MCF 10A (cell line): ENCODE data around the gene GOLGA5. TPM values are rescaled to one million over a fixed set of nuclear protein-coding genes. Genes with fewer than 3 reads are reported as not detected.
"Not testable (repeated sequence)": the region's sequence is repeated elsewhere in the genome, so short reads cannot be mapped to it uniquely, and the experiment has no call there.

Source experiments
- Bru-seq: library from RNA; stranded (reverse); fragments of 400-500 nt; gene quantifications from one replicate; lab custom pipeline; 2021; lab: Mats Ljungman, UMichigan
- BruChase-seq, 2 experiments: library from RNA; stranded (reverse); fragments of 400-500 nt; gene quantifications; one replicate each; lab custom pipeline; 2021; lab: Mats Ljungman, UMichigan
- BruUV-seq: library from RNA; stranded (reverse); fragments of 400-500 nt; replicated peaks from 2 replicates; lab custom pipeline; 2021; lab: Mats Ljungman, UMichigan
- CTCF ChIA-PET: fragments of 300-600 bp; sonication (Branson Sonifier 250); formaldehyde crosslinking; extraction: SDS; loops from one replicate; lab custom pipeline; 2021; ENCODE audit warnings: antibody characterized with exemption, inconsistent platforms; lab: Yijun Ruan, JAX
- POLR2A ChIA-PET: fragments of 300-600, 350-650 bp; sonication (Branson Sonifier 250); formaldehyde crosslinking; extraction: SDS; loops from one replicate; lab custom pipeline; 2020; ENCODE audit warnings: antibody characterized with exemption, inconsistent platforms; lab: Yijun Ruan, JAX
- DNase-seq: peaks from one replicate; pipeline ENCODE4 v3.0.0-alpha.2; 2018; ENCODE audit not compliant: unreplicated experiment
- H3K27ac Mint-ChIP-seq: one replicate; pipeline ENCODE4 v1.8.0; 2022; ENCODE audit warnings: mild to moderate bottlenecking, low read depth, mixed read lengths; ENCODE audit not compliant: unreplicated experiment
- H3K27me3 Mint-ChIP-seq: one replicate; pipeline ENCODE4 v1.8.0; 2022; ENCODE audit warnings: mixed read lengths; ENCODE audit not compliant: insufficient read depth, unreplicated experiment
- H3K36me3 Mint-ChIP-seq: one replicate; pipeline ENCODE4 v1.8.0; 2022; ENCODE audit warnings: mild to moderate bottlenecking, moderate library complexity, mixed read lengths; ENCODE audit not compliant: insufficient read depth, unreplicated experiment
- H3K4me1 Mint-ChIP-seq: one replicate; pipeline ENCODE4 v1.8.0; 2022; ENCODE audit warnings: mixed read lengths; ENCODE audit not compliant: insufficient read depth, unreplicated experiment
- H3K4me3 Mint-ChIP-seq: one replicate; pipeline ENCODE4 v1.8.0; 2022; ENCODE audit warnings: mild to moderate bottlenecking, moderate library complexity, mixed read lengths; ENCODE audit not compliant: unreplicated experiment
- H3K9me3 Mint-ChIP-seq: one replicate; pipeline ENCODE4 v1.8.0; 2022; ENCODE audit warnings: mixed read lengths; ENCODE audit not compliant: unreplicated experiment
- intact Hi-C: fragments of 100-400 bp; cut with micrococcal nuclease; formaldehyde crosslinking; loops from 2 replicates; pipeline ENCODE4 v1.14.1; 2022
- long read RNA-seq: library from polyadenylated mRNA; stranded (forward); transcript quantifications from one replicate; pipeline ENCODE4 v2.0.0, GENCODE V29; 2022
- total RNA-seq: library from RNA; stranded (reverse); gene quantifications from 2 replicates; pipeline ENCODE4 v1.2.3, GENCODE V29; 2022
- TF ChIP-seq, protein P1 (sequence below): fragments of 200-600 bp; IDR thresholded peaks from one replicate; pipeline ENCODE4 v1.8.0; 2022; ENCODE audit warnings: antibody characterized with exemption, mild to moderate bottlenecking; ENCODE audit not compliant: unreplicated experiment

The GOLGA5 gene, protein sequence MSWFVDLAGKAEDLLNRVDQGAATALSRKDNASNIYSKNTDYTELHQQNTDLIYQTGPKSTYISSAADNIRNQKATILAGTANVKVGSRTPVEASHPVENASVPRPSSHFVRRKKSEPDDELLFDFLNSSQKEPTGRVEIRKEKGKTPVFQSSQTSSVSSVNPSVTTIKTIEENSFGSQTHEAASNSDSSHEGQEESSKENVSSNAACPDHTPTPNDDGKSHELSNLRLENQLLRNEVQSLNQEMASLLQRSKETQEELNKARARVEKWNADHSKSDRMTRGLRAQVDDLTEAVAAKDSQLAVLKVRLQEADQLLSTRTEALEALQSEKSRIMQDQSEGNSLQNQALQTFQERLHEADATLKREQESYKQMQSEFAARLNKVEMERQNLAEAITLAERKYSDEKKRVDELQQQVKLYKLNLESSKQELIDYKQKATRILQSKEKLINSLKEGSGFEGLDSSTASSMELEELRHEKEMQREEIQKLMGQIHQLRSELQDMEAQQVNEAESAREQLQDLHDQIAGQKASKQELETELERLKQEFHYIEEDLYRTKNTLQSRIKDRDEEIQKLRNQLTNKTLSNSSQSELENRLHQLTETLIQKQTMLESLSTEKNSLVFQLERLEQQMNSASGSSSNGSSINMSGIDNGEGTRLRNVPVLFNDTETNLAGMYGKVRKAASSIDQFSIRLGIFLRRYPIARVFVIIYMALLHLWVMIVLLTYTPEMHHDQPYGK
- total RNA-seq (60.6 and 64.8 TPM in 2 replicates), Bru-seq, nascent RNA (percentile 90 among the genes with signal in this experiment), BruChase-seq, experiment 1, labeled RNA remaining after a 6-hour chase (percentile 88 among the genes with signal in this experiment), BruChase-seq, experiment 2, labeled RNA remaining after a 2-hour chase (percentile 88 among the genes with signal in this experiment)
- long read RNA-seq, transcript GOLGA5-201 (13 exons, 2,969 nt), result major isoform, 163 of 199 reads
- long read RNA-seq, partial matches to known transcripts, result 8 of 199 reads
- long read RNA-seq, other reads (novel, unspliced or antisense), result 28 of 199 reads

DNA sequence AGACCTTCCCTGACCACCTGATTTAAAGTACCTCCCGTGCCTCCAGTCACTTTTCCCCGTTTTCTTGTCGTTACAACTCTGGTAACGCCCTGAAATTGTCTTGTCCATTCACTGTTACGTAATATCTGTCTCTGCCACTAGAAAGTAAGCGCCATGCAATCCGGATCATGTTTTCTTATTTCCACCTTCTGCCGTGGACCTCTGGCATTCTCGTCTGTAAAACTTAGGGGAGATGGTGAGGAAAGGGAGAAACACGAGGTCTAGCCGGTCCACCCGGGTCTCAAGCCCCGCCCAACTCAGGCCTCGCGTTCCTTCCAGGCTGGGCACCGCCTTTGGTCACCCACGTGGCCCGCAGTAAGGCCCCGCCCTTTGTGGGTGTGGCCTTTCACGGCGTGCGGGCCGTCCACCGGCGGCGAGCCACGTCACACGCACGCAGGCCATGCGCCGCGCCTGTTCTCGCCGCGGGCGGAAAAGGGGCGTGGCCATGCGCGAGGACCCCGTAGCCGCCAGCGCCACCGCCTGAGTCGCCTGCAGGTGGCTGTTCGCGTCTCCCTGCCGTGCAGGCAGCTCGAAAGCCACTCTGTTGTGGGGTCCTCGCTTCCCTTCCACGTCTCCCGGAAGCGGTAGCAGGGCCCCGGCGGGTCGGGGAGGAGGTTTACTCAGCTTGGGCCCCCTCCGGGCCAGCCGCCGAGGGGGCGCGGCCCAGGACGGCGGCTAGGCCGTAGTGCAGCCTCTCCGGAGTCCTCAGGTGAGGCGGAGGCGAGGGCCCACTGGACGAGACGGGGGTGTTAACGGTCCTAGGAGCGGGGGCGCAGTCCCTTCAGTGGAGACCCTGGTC lies at the start of gene GOLGA5:
GOLGA5 (plus strand) TSS at position 597 of the 838 bp plus-strand sequence. CDS start 3,133 bp downstream, outside the sequence.
- Mint-ChIP-seq H3K27ac (peak within 1 kb of the TSS; percentile 84), H3K4me1 (peaks cover 6% of the 10 kb centered on the region), H3K9me3 (peaks cover 12% of the 10 kb centered on the region), H3K4me3 (peak within 1 kb of the TSS; percentile 76), H3K36me3 (peaks cover 18% of the 10 kb centered on the region), H3K27me3 (no peaks in the 10 kb centered on the region)
- TF ChIP-seq, protein P1, sequence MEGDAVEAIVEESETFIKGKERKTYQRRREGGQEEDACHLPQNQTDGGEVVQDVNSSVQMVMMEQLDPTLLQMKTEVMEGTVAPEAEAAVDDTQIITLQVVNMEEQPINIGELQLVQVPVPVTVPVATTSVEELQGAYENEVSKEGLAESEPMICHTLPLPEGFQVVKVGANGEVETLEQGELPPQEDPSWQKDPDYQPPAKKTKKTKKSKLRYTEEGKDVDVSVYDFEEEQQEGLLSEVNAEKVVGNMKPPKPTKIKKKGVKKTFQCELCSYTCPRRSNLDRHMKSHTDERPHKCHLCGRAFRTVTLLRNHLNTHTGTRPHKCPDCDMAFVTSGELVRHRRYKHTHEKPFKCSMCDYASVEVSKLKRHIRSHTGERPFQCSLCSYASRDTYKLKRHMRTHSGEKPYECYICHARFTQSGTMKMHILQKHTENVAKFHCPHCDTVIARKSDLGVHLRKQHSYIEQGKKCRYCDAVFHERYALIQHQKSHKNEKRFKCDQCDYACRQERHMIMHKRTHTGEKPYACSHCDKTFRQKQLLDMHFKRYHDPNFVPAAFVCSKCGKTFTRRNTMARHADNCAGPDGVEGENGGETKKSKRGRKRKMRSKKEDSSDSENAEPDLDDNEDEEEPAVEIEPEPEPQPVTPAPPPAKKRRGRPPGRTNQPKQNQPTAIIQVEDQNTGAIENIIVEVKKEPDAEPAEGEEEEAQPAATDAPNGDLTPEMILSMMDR, result no peak
- ChIA-PET POLR2A (interaction anchor here (0.5 to 2.2 kb wide), 11 partner anchors 13 to 754 kb away, joined by 3 to 8 read pairs (median 4); partner anchors contain the start of genes ATXN3, CPSF2, LGMN and NDUFB1), CTCF (interaction anchor here (0.7 to 1.0 kb wide), 2 partner anchors 10 to 659 kb away, joined by 3 read pairs; no protein-coding TSS in a partner anchor)
- BruUV-seq, result no TSS peak
- intact Hi-C loops, result no loop called here
- peak; percentile 97 for DNase-seq

DNA sequence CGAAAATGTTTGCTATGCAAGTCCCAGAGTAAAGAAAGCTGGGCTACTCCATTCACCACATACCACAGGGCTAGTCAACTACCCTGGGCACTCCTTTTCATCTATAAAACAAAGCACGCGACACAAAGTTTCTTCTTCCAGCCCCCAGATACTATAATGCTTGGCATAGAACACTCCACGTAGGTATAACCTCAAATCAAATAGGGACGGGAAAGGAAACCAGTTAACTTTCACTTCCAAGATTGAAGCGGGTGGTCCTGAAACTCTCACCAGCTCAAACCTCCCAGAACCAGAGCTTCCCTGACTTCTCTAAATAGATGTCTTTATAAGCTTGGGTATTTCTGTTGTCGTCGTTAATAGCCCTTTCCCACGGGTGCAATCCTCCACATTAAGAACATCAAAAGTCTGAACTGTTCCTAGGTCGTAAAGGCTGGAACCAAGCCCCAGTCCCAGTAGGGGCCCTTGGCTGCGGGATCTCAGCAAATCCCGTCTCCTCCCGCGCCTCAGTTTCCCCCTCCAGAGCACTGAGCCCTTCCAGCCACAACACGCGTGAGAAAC lies 46.3 kb upstream of the GOLGA5 start:
- Mint-ChIP-seq H3K4me3 (peak overlapping the region; percentile 95), H3K36me3 (peaks cover 5% of the 10 kb centered on the region), H3K9me3 (no peaks in the 10 kb centered on the region), H3K4me1 (peaks cover 17% of the 10 kb centered on the region), H3K27me3 (no peaks in the 10 kb centered on the region), H3K27ac (peak overlapping the region; percentile 68)
- TF ChIP-seq, protein P1, result no peak
- CTCF ChIA-PET, result interaction anchor here (0.8 to 1.1 kb wide), 2 partner anchors 14 to 59 kb away, joined by 3 to 5 read pairs; no protein-coding TSS in a partner anchor
- TSS peak; percentile 60 for BruUV-seq
- intact Hi-C loops, result loop anchor here (5.0 kb wide), 1 partner anchor 35 kb away; no protein-coding TSS in a partner anchor
- POLR2A ChIA-PET, result interaction anchor here (0.5 to 2.1 kb wide), 13 partner anchors 11 to 641 kb away, joined by 3 to 12 read pairs (median 4); partner anchors contain the start of genes ATXN3, CPSF2 and NDUFB1
- DNase-seq, result peak; percentile 8

DNA sequence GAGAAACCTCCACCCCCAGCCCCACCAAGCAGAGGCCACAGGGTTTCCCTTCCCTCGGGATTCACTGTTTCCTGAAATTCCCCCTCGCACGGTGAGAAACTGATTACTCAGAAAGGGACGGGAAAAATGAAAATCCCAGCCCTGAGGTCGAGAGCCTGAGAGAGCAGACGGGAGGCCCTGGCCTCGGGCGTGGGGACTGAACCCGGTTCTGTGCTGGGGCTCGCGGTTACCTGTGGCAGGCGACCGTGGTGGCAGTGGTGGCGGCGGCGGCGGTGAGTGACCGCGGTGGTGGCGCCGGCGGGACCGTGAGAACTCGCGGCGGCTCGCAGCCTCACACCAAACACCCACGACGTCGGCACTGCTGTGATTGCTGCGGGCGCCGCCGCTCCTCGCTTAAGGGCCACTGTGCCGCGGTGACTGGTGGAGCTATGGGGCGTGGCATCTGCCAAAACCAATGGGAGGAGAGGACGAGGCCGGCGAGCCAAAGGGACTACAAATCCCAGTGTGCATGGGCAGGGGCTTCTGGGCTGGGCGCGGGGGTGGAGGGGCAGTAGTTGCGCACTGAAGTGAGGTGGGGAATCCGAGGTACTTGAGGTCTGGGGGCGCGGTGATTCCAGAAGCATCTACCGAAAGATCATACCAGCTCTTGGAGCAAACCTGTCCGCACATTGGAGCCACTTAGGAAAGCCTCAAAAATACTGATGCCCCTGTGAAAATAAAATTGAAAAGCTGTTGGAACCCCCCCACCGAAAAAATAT lies 45.7 kb upstream of the GOLGA5 start, which contains the start of gene LGMN:
LGMN (minus strand) TSS at position 369 of the 758 bp plus-strand sequence. CDS start 15,841 bp downstream, outside the sequence.
- CTCF ChIA-PET, result interaction anchor here (0.6 to 1.1 kb wide), 5 partner anchors 15 to 60 kb away, joined by 3 to 5 read pairs (median 3); no protein-coding TSS in a partner anchor
- POLR2A ChIA-PET, result interaction anchor here (0.5 to 2.1 kb wide), 16 partner anchors 9 to 642 kb away, joined by 3 to 12 read pairs (median 4); partner anchors contain the start of gene ATXN3
- H3K9me3 Mint-ChIP-seq, result no peaks in the 10 kb centered on the region
- peak; percentile 95 for DNase-seq
- H3K27ac Mint-ChIP-seq, result peak within 1 kb of the TSS; percentile 68
- intact Hi-C loops, result loop anchor here (5.0 kb wide), 1 partner anchor 34 kb away; no protein-coding TSS in a partner anchor
- no peaks in the 10 kb centered on the region for H3K36me3 Mint-ChIP-seq
- no peaks in the 10 kb centered on the region for H3K27me3 Mint-ChIP-seq
- peaks cover 17% of the 10 kb centered on the region for H3K4me1 Mint-ChIP-seq
- BruUV-seq, result no TSS peak
- TF ChIP-seq, protein P1, result no peak
- peak within 1 kb of the TSS; percentile 95 for H3K4me3 Mint-ChIP-seq

DNA sequence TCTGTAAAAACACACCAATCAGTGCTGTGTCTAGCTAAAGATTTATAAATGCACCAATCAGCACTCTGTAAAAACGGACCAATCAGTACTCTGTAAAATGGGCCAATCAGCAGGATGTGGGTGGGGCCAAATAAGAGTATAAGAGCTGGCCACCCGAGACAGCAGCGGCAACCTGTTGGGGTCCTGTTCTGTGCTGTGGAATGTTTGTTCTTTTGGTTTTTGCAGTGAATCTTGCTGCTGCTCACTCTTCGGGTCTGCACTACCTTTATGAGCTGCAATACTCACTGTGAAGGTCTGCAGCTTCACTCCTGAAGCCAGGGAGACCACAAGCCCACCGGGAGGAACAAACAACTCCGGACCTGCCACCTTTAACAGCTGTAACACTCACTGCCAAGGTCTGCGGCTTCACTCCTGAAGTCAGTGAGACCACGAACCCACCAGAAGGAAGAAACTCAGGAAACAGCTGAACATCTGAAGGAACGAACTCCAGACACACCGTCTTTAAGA lies 43.8 kb upstream of the GOLGA5 start:
- H3K4me3 Mint-ChIP-seq, H3K27me3 Mint-ChIP-seq, DNase-seq, H3K27ac Mint-ChIP-seq, intact Hi-C loops, BruUV-seq, H3K9me3 Mint-ChIP-seq, H3K36me3 Mint-ChIP-seq: not testable (repeated sequence)
- ChIA-PET CTCF (interaction anchor here (0.6 to 1.9 kb wide), 3 partner anchors 20 to 426 kb away, joined by 3 to 5 read pairs (median 4); no protein-coding TSS in a partner anchor), POLR2A (interaction anchor here (1.0 kb wide), 1 partner anchor 23 kb away, joined by 3 read pairs; no protein-coding TSS in a partner anchor)
- peaks cover 17% of the 10 kb centered on the region for H3K4me1 Mint-ChIP-seq
